Muscle of arm (tissue), 14 donors: Measurements from ENCODE around the gene AGPAT3. TPM values are rescaled to one million over a fixed set of nuclear protein-coding genes. Genes with fewer than 3 reads are reported as not detected.
"Not testable (repeated sequence)": the region's sequence is repeated elsewhere in the genome, so short reads cannot be mapped to it uniquely, and the experiment has no call there.

ENCODE experiments used
- DNase-seq: peaks from one replicate; pipeline ENCODE4 v3.0.0-alpha.2; 2013
- long read RNA-seq, 11 donors: transcript quantifications; one replicate each; lab custom pipeline, GENCODE V29; 2026
- polyA plus RNA-seq, 12 donors: library from polyadenylated mRNA; unstranded; fragments of 120-200 nt; gene quantifications; one replicate each; pipeline ENCODE4 v1.2.1, GENCODE V29; 2013; ENCODE audit not compliant: insufficient read length in 12 of 12

AGPAT3 gene, protein sequence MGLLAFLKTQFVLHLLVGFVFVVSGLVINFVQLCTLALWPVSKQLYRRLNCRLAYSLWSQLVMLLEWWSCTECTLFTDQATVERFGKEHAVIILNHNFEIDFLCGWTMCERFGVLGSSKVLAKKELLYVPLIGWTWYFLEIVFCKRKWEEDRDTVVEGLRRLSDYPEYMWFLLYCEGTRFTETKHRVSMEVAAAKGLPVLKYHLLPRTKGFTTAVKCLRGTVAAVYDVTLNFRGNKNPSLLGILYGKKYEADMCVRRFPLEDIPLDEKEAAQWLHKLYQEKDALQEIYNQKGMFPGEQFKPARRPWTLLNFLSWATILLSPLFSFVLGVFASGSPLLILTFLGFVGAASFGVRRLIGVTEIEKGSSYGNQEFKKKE
- 10 to 100 TPM in 11 of 12 donors, not detected in 1; 24.1 to 37.3 (median 29.2) TPM for polyA plus RNA-seq
- long read RNA-seq, donor 1, full-length matches to known transcripts: 6 of 14 reads
- long read RNA-seq, donor 1, partial matches to known transcripts: 8 of 14 reads
- long read RNA-seq, donor 1, other reads (novel, unspliced or antisense): 0 of 14 reads
- long read RNA-seq, donor 2, full-length matches to known transcripts: 5 of 5 reads
- long read RNA-seq, donor 2, partial matches to known transcripts: 0 of 5 reads
- long read RNA-seq, donor 2, other reads (novel, unspliced or antisense): 0 of 5 reads
- long read RNA-seq, donor 3, full-length matches to known transcripts: 1 of 1 reads
- long read RNA-seq, donor 3, partial matches to known transcripts: 0 of 1 reads
- long read RNA-seq, donor 3, other reads (novel, unspliced or antisense): 0 of 1 reads
- long read RNA-seq, donor 4, full-length matches to known transcripts: 3 of 3 reads
- long read RNA-seq, donor 4, partial matches to known transcripts: 0 of 3 reads
- long read RNA-seq, donor 4, other reads (novel, unspliced or antisense): 0 of 3 reads
- long read RNA-seq, donor 5, full-length matches to known transcripts: 9 of 9 reads
- long read RNA-seq, donor 5, partial matches to known transcripts: 0 of 9 reads
- long read RNA-seq, donor 5, other reads (novel, unspliced or antisense): 0 of 9 reads
- long read RNA-seq, donor 6, full-length matches to known transcripts: 2 of 2 reads
- long read RNA-seq, donor 6, partial matches to known transcripts: 0 of 2 reads
- long read RNA-seq, donor 6, other reads (novel, unspliced or antisense): 0 of 2 reads
- long read RNA-seq, donor 7: 0 reads
- long read RNA-seq, donor 8, full-length matches to known transcripts: 7 of 7 reads
- long read RNA-seq, donor 8, partial matches to known transcripts: 0 of 7 reads
- long read RNA-seq, donor 8, other reads (novel, unspliced or antisense): 0 of 7 reads
- long read RNA-seq, donor 9, full-length matches to known transcripts: 1 of 1 reads
- long read RNA-seq, donor 9, partial matches to known transcripts: 0 of 1 reads
- long read RNA-seq, donor 9, other reads (novel, unspliced or antisense): 0 of 1 reads
- long read RNA-seq, donor 10, full-length matches to known transcripts: 9 of 16 reads
- long read RNA-seq, donor 10, partial matches to known transcripts: 7 of 16 reads
- long read RNA-seq, donor 10, other reads (novel, unspliced or antisense): 0 of 16 reads
- long read RNA-seq, donor 11, full-length matches to known transcripts: 3 of 3 reads
- long read RNA-seq, donor 11, partial matches to known transcripts: 0 of 3 reads
- long read RNA-seq, donor 11, other reads (novel, unspliced or antisense): 0 of 3 reads

DNA sequence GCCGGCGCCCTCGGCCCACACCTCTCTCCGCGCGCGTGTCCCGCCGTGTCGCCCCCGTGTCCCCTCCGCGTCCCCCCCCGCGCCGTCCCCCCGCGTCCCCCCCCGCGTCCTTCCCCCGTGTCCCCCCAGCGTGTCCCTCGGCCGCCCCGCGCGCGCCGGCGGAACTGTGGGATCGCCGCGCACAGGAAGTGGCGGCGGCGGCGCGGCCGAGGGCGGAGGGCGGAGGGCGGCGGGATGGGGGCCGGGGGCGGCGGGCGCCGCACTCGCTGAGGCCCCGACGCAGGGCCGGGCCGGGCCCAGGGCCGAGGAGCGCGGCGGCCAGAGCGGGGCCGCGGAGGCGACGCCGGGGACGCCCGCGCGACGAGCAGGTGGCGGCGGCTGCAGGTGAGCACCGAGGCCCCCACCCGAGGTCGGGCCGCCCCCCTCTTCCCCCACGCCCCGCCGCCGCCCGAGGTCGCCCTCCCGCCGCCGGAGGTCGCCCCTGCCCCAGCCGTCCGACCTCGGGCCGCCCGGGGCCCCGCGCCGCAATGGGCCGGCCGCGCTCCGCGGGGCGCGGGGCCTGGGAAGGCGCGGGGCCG is at the start of gene AGPAT3:
TSS of gene AGPAT3 (plus strand) at position 262 of the 578 bp plus-strand sequence. CDS start 94,459 bp downstream, outside the sequence.
- DNase-seq: no peak

DNA sequence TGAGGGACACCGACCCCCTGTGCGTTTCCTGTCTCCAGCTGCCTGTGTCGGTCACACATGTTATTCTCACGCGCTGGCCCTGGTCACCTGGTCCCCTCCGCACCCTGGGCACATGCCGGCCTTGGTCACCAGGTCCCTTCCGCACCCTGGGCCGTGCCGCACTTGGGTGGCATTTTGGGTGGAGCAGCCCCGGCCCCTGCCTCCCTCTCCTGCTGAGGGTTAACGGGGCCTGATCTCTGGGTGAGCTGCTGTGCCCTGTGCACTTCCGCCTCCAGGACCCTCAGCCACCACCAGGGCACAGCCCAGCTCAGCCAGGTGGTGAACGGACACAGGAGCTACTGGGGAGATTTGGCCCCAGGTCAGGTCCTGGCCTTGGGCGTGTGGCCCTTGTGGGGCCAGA is 49.0 kb upstream of the AGPAT3 start:
- no peak for DNase-seq

GRCh38 chr21:43816611-43817071 is 48.4 kb upstream of the AGPAT3 start:
- DNase-seq: no peak

DNA sequence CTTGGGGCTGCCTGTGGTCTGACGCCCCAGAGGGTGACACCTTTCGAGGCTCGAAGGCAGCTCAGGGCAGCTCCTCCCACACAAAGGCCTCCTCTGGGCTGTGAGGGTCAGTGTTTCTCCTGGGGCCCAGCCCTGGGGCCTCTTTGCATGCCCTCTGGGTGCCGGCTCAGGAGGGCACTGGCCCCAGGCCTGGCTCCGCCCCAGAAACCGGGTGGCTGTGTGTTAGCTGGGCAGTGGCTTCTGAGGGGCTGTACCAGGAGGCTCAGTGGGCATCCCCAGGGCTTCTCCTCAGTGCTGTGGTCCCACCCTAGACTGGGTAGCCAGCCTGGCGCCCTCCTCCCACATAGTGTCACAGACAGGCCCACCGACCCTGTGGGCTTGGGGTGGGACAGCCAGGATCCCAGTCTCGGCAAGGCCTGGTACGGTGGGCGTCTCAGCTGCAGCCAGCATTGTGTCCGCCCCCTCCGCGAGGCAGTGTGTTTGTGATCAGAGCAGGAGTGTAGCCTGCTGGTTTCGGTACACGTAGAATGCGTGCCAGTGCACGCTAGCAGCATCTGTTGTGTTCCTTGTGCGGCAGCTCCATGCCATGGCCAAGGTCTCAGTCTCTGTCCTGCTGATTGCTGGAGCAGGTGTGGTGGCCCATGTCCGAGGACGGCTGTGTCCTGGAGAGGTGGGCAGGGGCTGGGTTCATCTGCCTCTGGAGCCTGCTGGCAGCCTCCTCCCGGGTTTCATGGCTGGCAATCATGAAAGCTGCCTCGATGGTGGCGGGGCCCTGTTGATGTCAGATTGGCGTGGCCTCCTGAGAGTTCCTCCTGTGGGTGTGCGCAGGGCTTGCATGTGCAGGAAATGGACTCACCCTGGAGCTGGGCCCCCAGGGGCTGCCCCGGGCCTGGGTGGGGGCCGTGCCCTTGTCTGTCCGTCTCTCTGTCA is 47.6 kb upstream of the AGPAT3 start:
- no peak for DNase-seq

DNA sequence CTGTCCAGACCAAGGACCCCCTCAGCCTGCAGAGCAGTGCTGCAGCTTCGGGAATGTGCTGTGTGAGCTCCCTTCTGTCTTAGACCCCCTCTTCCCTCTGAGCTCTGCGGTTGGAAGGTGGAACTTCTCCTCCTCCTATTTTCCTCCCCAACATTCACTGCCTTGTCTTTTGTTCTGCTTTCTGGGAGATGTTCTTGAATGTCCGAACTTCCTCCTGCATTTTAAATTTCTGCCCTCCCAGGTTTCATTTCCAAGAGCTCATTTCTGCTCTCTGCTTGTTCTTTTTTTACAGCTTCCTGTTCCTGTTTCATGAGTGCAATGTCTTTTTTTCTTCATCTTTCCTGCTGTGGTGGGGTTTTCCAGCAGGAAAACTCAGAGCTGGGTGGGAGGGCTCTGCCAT is 46.3 kb upstream of the AGPAT3 start:
- no peak for DNase-seq

DNA sequence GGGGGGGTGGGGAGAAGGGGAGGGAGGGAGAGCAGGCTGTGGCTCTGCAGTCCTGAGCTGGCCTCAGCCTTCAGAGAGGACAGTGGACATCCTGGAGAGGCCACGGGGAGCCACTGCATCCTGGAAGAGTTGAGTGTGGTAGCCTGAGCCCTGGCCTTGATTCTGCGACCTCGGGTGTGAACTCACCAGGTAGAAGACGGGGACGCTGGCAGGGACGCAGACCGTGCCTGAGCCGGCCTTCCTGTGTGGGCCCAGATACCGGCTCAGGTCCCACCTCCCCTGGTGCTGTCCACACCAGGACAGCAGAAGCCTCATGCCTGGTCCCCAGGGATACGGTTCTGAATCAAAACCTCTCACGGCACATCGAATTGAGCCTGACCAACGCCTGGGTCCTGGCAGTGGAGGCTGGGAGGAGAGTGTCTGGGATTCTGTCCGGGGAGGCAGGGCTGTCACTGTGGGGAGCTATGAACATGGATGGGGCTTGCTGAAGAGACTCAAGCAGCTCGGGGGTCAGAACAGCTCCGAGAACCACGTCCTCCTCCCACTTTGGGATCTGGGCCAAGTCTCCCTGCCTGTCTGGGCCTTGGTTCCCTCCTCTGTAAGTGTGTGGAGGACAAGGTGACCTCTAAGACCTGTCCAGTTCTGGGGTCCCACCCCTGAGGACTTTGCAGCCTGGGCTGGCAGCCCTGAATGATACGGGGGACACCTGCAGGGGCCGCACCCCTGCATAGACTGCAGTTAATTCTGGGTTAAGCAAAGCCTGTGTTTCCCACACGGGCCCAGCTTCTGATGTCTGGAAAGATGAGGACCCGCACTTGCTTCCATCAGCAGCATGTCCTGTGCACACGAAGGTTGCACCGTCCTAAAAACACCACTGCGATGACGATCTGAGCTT is 45.3 kb upstream of the AGPAT3 start:
- no peak for DNase-seq

- no peak for DNase-seq
Measured at GRCh38 chr21:43820466-43820865, 44.6 kb upstream of the AGPAT3 start.

DNA sequence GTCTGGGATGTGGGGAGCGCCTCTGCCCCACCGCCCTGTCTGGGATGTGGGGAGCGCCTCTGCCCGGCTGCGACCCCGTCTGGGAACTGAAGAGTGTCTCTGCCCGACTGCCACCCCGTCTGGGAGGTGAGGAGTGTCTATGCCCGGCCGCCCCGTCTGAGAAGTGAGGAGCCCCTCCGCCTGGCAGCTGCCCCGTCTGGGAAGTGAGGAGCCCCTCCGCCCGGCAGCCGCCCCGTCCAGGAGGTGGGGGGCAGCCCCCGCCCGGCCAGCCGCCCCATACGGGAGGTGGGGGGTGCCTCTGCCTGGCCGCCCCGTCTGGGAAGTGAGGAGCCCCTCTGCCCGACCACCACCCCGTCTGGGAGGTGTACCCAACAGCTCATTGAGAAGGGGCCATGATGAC is 42.9 kb upstream of the AGPAT3 start:
- not testable (repeated sequence) for DNase-seq

DNA sequence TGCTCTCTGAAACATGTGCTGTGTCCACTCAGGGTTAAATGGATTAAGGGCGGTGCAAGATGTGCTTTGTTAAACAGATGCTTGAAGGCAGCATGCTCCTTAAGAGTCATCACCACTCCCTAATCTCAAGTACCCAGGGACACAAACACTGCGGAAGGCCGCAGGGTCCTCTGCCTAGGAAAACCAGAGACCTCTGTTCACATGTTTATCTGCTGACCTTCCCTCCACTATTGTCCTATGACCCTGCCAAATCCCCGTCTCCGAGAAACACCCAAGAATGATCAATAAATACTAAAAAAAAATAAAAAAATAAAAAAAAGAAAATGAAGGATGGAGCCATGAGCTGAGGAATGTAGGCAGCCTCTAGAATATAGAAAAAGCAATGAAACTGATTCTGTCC is 42.3 kb upstream of the AGPAT3 start:
- DNase-seq: not testable (repeated sequence)

DNA sequence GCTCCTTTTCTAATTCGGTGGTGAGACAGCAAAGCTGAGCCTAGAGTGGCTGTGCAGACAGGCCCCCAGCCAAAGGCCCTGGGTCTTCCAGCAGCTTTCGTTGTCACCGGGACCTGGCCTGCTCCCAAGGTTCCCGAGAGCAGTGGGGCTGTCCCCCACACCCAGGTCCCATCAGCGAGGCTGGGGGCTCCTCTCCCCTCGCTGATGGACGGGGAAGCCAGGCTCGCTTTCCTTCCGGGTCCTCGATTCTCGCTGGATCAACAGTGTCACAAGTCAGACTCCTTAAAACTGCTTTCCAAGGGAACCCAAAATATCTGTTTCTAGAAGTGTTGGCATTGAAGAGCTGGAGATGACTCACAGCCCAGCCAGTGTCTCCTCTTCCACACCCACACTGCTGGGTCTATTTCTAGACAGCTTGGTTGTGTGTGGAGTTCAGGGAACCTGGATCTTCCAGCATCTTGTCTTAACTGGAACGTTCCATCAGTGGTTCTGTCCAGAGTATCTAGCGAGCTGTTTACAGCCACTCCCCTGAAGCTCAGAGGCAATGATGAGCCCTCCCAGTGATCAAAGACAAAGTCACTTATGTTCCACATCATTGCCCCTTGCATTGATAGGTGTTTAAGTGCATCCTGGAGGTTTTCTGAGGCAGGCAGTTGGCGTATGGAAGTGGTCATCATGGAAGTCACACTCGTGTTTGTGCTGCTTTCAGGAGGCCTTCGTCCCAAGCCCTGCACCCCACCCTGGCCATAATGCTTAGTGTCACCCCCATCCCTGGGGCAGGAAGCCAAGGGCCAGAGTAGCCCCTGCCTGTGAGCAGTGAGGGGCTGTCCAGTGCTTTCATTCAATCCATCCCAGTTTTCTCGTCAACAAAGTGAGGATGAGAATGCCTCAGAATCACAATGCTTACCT is 40.4 kb upstream of the AGPAT3 start:
- DNase-seq: no peak

DNA sequence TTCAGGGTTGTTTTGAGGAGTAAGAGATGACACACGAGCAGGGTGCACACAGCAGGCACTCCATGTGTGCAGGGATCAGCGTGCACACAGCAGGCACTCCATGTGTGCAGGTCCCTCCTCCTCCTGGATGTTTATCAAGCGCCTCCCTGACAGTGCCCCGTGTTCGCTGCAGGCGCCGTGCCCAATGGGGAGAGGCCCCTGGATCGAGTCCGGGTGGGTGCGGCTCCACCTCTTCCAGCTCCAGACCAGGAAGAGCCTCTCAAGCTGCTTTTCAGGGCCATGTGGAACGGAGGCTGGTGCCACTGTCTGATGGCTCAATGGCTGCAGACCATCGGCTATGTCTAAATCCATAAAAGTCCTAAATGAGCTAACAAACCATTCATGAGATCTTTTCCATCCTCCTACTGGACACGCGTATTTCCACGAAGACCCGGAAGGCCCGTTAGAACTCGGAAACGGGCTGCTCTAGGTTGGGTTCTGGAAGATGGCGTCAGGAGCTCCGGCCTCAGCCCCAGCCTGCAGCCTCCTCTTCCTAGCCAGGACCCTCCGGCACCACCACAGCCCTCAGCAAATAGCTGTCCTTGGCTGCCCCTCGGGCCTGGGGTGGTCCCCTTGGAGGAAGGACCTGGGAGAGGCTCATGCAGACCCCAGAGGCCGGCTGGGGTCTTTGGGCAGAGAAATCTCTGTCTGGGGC is 39.6 kb upstream of the AGPAT3 start:
- DNase-seq: no peak

DNA sequence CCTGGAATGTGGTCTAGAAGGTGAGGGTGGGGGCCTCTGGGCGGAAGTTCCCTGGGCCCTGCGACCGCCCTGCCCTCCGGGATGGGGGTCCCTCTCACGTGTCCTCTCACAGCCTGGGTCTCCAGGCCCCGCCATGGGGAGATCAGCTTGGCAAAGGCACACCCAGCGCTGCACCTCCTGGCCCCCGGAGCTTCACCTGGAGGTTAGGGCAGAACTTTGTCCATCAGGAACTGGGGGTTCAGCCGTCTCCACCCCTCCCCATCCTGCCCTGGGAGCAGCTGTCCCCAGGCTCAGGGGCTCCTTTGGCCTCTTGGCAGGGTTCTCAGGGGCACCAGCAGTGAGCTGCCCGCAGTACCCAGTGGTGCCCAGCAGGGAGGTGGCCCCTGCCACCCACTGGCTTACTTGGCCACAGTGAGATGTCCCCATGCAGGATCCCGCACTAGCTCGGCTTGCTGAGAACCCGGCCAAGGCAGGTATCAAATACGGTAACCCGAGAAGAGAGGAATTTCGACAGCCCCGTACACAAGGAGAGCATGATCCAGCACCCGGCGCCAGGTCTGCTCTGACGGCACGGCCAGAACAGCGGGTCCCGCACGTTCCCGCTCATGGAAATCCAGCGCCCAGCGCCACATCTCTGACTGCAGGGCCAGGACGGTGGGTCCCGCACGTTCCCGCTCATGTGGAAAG is 38.9 kb upstream of the AGPAT3 start:
- DNase-seq: no peak

DNA sequence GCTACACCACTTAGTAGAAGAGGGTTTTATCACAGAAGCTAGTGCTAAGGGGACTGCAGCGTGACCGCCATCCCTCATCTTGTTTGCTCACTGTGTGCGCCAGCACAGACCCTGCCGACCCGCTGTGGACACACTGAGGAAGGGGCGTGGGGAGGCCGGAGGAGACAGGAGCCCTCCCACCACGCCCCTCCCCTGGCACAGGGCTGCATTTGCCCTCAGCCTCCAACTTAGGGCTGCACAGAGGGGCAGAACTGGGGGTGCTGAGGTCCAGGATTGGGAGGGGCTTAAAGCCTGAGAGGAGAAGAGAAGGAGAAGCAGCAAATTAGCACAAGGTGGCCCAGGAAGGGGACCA is 38.4 kb upstream of the AGPAT3 start:
- DNase-seq: no peak

DNA sequence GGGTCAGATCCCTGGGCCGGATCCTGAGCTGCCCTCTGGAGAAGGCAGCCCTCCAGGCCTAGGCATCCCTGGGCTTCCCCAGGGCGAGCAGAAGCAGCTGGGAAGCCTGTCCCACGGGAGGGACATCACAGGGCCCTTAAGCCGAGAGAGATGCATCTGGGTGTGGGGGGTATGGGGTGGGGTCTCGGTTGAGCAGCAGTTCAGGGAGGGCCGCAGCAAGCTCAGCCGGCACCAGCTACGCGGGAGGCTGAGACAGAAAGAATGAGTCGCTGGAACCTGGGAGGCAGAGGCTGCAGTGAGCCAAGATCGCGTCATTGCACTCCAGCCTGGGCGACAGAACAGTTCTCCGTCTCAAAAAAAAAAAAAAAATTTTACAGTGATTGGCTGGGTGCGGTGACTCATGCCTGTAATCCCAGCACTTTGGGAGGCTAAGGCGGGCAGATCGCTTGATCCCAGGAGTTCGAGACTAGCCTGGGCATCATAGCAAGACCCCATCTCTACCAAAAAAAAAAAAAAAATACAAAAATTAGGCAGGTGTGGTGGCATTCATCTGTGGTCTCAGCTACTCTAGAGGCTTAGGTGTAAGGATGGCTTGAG is 37.9 kb upstream of the AGPAT3 start:
- DNase-seq: peak; percentile 36

GRCh38 chr21:43829161-43829560 is 35.9 kb upstream of the AGPAT3 start:
- no peak for DNase-seq
